NCI-H82 treated with DMSO at 0.1 percent for 48 hours (cell line): ENCODE results near the gene MILR1.

Source experiments
- DNase-seq: peaks from one replicate; lab custom pipeline; 2025; ENCODE audit not compliant: unreplicated experiment; lab: John Stamatoyannopoulos, UW

MILR1 gene

DNA sequence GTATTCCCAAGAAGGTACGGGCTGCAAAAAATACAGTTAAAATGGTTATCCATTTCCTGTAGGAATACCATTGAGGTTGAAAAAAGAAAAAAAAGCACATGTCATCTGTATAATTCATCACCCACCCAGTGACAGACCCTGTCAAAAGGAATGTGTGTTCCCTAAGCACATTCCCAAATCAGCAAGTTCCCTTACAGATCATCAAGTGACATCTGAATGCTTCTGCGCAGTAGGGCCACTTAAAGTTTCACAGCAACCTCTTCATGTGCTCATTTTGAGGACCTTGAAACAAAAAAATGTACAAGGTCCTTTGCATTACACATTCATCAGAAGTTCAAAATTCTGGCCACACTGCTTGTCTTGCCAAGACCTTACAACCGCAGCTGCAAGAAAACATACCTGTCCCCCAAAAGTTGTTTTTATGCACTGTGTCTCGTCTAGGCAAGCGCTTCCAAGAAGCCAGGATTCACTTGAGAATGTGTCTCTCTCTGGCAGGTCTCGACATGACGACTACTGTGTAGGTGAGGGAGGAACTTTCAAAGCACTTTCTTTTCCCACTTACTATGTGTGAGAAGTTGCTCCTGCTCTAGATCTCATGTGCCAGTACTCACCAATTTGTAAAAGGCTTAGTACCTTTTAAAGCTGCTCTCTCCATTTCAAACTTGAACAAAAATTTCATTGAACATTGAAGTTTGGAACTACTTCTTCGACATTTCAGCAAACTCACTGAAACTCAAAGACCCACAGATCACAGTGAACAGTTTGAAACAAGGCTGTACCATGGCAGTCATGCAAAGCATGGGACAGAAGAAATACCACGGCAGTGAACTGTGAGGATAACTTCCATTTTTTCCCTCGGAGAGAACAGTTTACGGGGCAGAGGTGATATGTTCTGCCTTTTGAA is 52.2 kb downstream of the MILR1 start:
- no peak for DNase-seq

DNA sequence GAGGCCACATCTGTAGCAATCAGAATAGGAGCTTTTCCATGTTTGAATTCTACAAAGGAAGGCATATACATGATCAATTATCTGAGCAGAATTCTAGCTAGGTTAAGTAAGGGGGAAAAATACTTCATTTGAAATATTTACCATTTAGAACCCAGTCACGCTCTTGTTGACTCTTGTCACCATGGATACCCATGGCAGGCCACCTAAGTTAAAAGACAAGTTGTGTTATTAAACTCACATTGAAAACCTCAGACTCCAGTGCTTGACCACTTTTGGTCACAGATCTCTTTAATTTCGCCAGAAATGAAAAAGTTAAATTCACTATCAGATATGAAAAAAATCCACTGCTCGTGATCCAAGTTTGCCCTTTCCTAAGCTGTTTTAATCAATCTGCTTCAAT is 53.1 kb downstream of the MILR1 start:
- no peak for DNase-seq

DNA sequence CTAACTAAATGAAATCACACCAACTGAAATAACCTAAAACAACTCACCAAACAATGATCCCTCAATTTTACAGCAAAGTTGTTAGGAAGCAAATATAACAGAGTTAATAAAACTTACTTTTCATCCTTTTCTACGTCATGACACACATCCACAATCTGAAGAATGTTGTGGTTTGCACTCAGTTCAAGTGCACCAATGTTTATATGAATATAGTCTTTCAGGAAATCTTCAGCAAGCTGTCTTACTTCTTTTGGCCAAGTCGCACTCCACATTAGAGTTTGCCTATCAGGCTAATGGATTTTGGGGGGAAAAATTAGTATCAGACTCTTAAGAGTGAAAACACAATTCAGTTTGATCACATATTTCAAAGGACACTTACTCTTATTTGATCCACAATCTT is 53.9 kb downstream of the MILR1 start:
- DNase-seq: no peak

DNA sequence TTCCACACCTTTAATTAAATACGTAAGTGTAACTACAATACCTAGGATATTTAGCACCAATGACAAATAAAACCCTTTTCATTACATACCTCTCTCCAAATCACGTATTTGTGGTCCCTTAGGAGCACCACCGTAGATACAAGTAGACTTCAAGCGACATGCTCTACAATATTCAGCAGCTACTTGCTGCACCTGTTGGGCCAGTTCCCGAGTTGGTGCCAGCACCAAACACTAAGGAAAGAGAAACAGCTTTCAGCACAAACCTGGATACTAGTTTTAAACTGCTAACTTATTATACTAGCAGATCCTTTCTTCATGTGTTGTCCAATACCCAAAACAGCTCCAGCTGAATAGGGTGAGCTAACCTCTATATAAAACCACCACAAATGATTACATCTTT is 54.4 kb downstream of the MILR1 start:
- DNase-seq: no peak

GRCh38 chr17:64503821-64504768 is 55.2 kb downstream of the MILR1 start:
- DNase-seq: no peak

DNA sequence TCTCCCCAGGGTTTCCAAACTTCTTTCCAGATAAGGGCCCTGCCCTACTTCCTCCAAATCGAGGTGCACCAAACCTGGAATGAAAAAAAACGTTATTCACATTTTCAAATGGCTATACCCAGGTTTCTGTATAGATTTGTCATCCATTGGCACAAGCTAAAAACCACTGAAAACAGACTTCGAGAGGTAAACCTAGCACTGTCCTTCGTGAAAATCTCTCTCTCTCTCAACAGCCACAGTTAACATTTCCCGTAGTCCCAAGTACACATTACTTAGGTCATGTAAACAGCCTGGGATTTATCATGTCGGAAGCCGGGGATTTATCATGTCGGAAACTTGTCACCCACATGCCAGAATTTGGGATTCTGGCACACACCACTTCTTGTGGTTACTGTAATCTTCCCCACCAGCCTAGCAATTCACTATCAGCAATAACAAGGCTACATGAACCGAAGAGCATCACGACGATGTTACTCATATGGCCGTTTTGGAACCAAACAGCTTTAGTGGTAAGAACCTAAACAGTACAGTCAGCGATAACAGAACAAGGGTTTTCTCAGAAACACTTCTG is 55.9 kb downstream of the MILR1 start:
- no peak for DNase-seq

DNA sequence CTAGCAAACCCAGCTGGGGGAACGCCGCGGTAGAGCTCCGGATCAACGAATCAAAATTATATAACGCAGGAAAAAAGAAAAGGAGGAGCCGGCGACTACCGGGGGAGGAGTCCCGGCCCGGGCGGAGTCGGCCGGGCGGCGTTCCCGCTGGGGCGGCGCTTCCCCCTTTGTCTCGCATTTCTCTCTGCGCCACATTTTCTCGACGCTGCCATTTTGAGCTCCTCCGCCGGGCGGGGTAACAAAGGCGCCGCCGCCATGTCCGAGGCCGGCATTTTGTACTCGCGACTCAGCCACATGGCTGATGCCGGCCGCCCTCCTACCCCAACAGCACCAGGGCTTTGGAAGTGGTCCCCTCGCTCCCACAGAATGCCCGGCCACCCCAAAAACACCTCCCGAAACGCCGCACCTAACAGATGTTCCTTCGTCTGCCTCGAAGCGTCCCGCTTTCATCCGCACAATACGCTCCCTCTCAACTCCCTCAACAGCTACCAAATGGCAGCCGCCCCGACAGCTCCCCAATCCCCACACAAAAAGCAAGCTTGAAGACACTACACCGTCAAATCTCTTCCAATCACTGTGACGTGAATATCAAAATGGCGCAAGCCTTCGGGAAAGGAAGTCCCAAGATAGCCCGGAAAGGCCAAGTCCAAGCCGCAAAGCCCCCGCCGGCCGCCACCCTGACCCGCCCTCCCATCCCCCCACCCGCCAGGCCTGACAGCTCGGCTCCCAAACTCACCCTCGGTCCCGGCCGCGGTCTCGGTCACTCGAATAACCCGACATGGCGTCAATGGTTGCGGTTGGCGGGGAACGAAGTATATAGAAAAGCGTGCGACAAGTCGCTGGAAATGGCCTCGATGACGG is 56.7 kb downstream of the MILR1 start:
- peak; percentile 30 for DNase-seq

DNA sequence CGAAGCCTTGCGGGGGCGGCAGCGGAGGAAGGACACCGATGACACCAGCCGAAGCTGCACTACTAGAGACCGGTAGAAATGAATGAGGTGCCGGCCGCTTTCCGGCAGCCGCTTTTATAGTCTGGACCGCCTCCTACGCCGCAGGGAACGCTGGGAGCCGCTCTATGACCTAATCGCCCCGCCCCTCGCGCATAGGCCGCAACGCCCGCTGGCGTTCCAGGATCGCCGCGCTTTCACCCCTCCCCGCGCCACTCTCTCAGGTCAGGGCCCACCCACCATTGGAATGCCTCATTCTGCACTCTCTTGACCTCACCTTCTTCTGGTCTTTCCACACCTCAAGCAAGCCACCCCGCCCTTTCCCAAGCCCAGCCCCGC is 57.3 kb downstream of the MILR1 start, which contains the start of gene DDX5:
TSS of gene DDX5 (minus strand) at position 89 of the 375 bp plus-strand sequence. CDS start 170 bp downstream, outside the sequence.
- peak; percentile 97 for DNase-seq

GRCh38 chr17:64506576-64507412 is 57.9 kb downstream of the MILR1 start, which contains the start of gene CEP95:
CEP95 (plus strand) TSS chr17:64506977; CDS start chr17:64507098, 121 bp downstream.
- DNase-seq: peak; percentile 97

DNA sequence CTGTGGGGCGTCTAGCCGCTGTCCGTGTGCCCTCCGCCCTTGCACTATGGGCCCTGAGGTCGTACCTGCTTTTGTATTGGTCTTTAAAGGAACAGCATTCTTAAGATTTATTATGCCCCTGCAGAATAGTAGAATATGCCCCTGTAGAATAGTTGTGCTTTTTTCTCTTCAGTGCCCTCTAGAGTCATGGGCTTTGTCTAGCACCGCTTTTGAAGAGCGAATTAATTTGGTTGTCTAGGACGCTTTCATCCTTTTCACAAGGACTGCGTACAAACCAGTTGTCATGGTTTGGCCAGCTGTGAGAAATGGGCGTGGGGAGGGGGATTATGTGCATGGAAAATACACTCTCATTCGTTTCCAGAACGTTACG is 58.5 kb downstream of the MILR1 start:
- peak; percentile 33 for DNase-seq

DNA sequence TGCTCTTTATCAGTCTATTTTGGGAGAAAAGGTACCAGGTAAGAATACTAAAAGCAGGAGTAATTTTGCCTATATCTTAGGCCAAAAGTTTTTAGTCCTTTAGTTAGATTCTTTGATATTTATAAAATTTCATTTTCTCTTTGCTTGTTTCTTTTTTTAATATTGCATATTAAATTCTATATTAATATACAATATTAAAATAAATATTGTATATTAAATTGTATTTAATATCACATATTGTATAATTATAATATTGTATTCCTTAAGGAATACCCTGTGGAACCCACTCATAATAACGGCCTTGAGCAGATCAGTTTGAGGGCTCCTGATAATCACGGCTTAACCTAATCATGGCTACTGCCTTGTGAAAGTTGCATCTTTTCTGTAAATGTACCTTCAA is 59.8 kb downstream of the MILR1 start:
- DNase-seq: no peak

GRCh38 chr17:64509179-64509578 is 60.3 kb downstream of the MILR1 start:
- DNase-seq: peak; percentile 13

DNA sequence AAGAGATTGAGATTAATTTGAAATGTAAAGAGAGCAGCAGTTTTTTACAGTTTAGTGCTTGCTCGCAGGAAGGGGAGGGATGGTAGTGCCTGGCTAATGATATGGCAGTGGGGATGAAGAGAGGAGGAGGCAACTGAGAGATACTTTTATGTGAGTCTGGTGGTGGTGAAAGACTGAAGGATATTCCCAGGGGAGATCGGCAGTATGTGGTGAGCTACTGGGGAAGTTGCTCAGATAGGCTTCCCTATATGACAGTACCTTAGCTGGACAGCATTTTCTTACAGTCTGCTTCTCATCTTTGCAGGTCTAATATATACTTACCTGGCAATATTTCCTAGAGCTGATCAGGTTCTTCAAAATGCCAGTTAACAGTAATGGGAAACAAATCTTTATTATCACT is 66.5 kb downstream of the MILR1 start:
- DNase-seq: no peak

DNA sequence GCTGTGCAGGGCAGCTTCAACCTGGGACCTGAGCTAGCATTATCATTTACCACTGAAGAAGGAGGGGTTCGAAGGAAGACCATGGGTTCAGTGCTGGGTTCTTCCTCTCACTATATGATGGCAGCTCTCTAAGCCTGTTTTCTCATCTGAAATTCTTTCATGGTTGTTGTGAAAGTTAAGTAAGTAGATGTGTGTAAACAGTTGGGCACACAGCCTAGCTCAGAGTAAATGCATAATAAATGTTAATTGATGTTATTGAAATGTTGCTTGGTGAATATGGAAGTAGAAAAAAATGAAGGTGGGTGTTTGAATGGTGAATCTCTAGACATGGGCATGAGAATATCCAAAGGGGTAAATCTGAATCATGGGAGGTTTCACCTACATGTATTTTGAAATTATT is 66.9 kb downstream of the MILR1 start:
- no peak for DNase-seq
